Osteocyte (in vitro differentiated cells): ENCODE data around the gene ANKRA2. TPM values are rescaled to one million over a fixed set of nuclear protein-coding genes. Genes with fewer than 3 reads are reported as not detected.

Source experiments
- DNase-seq: peaks from one replicate; pipeline ENCODE4 v3.0.0; 2021; ENCODE audit warnings: mixed read lengths; ENCODE audit not compliant: unreplicated experiment; ENCODE audit errors: extremely low spot score
- H3K27ac Mint-ChIP-seq: one replicate; pipeline ENCODE4 v1.8.0; 2021; ENCODE audit warnings: mild to moderate bottlenecking, mixed read lengths; ENCODE audit not compliant: unreplicated experiment
- H3K27me3 Mint-ChIP-seq: one replicate; pipeline ENCODE4 v1.8.0; 2021; ENCODE audit warnings: mixed read lengths; ENCODE audit not compliant: unreplicated experiment
- H3K36me3 Mint-ChIP-seq: one replicate; pipeline ENCODE4 v1.8.0; 2021; ENCODE audit warnings: mixed read lengths; ENCODE audit not compliant: unreplicated experiment
- H3K4me1 Mint-ChIP-seq: one replicate; pipeline ENCODE4 v1.8.0; 2021; ENCODE audit warnings: mixed read lengths; ENCODE audit not compliant: unreplicated experiment
- H3K4me3 Mint-ChIP-seq: one replicate; pipeline ENCODE4 v1.8.0; 2021; ENCODE audit warnings: mild to moderate bottlenecking, moderate library complexity, mixed read lengths; ENCODE audit not compliant: unreplicated experiment
- H3K9me3 Mint-ChIP-seq: one replicate; pipeline ENCODE4 v1.8.0; 2021; ENCODE audit warnings: mixed read lengths; ENCODE audit not compliant: unreplicated experiment
- CTCF ChIP-seq: fragments of 200-600 bp; sonication (generic); IDR thresholded peaks from 2 replicates; pipeline ENCODE4 v1.5.0; 2021; ENCODE audit warnings: antibody characterized with exemption, mild to moderate bottlenecking, moderate library complexity
- total RNA-seq: library from RNA; stranded (reverse); gene quantifications from 2 replicates; pipeline ENCODE4 v1.2.1, GENCODE V29; 2021

Gene ANKRA2
- total RNA-seq, 1 donor from 2014 or later, result 19.7 TPM

DNA sequence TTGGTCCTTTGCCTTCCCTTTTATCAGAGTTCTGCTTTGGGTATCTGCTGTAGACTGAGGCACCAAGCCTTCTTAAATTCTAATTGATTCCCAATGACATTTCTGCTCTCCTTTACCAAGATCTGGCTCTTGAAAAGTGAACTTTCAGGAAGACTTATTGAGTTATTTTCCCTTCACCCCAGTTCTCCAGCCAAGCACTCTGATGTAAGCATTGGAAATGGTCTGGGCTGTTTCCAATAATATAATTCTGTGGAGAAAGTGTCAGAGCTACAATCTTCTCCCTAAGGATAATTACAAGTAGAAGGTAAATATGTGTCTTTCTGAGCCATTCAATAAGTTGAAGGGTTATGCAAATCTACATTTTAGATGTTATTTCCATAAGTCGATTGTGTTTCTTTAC, 36.4 kb downstream of the ANKRA2 start:
- H3K4me1 Mint-ChIP-seq, result peaks cover 4% of the 10 kb centered on the region
- DNase-seq, result no peak
- H3K4me3 Mint-ChIP-seq, result no peak overlapping the region
- H3K36me3 Mint-ChIP-seq, result no peaks in the 10 kb centered on the region
- H3K27me3 Mint-ChIP-seq, result peaks cover 38% of the 10 kb centered on the region
- no peaks in the 10 kb centered on the region for H3K9me3 Mint-ChIP-seq
- TF ChIP-seq CTCF, result no peak
- no peak overlapping the region for H3K27ac Mint-ChIP-seq

DNA sequence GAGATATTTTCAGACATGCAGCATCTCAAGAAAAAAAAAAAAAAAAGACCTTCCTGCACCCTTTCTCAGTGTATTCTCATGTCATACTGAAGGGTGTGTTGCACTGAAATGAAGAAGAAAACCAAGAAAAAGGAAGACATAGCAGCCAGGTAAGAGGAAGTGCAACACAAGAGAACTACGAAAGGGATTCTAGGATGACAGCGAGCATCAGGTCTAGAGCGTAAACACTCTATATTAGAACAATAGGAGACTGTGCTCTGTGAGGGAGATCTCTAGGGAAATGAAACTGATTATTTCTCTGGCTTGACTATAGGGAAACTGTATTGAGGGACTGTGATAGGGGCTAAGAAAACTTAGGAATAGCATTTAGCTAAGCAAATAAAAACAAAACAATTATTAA, 37.2 kb downstream of the ANKRA2 start:
- H3K36me3 Mint-ChIP-seq, result no peaks in the 10 kb centered on the region

GRCh38 chr5:73525606-73526203, 39.7 kb downstream of the ANKRA2 start:
- no peaks in the 10 kb centered on the region for H3K9me3 Mint-ChIP-seq
- no peaks in the 10 kb centered on the region for H3K36me3 Mint-ChIP-seq
- TF ChIP-seq CTCF, result no peak
- H3K27ac Mint-ChIP-seq, result no peak overlapping the region
- no peak for DNase-seq
- H3K27me3 Mint-ChIP-seq, result peaks cover 20% of the 10 kb centered on the region
- no peak overlapping the region for H3K4me3 Mint-ChIP-seq
- peaks cover 4% of the 10 kb centered on the region for H3K4me1 Mint-ChIP-seq

More for the DNA sequence above, 37.2 kb downstream of the ANKRA2 start:
- Mint-ChIP-seq H3K27ac (no peak overlapping the region), H3K9me3 (no peaks in the 10 kb centered on the region), H3K4me3 (no peak overlapping the region), H3K27me3 (peaks cover 35% of the 10 kb centered on the region), H3K4me1 (peaks cover 4% of the 10 kb centered on the region)
- no peak for TF ChIP-seq CTCF
- no peak for DNase-seq

- no peak for DNase-seq
Measured at GRCh38 chr5:73523861-73524260, 41.6 kb downstream of the ANKRA2 start.

DNA sequence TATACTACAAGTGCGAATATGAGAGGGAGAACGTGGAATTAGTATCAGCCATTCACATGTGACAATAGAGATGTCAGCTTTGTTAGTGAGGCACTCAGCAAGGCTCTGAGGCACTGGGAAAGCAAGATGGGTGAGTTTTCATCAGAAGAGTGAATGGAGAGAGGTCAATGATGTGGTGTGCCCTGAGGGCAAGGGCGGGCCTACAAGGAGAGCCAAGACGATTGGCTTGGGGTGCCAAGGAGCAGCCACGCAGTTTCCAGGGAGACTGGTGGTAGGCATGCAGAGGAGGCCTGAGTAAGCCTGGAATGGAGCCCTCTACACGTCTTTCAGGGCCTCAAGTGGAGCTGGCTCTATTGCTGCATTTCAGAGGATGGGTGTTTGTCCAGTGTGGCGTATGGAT, 42.5 kb downstream of the ANKRA2 start:
- DNase-seq, result no peak
- Mint-ChIP-seq H3K9me3 (no peaks in the 10 kb centered on the region), H3K36me3 (no peaks in the 10 kb centered on the region), H3K27me3 (peaks cover 6% of the 10 kb centered on the region), H3K4me3 (no peak overlapping the region), H3K27ac (no peak overlapping the region), H3K4me1 (peaks cover 9% of the 10 kb centered on the region)
- TF ChIP-seq CTCF, result no peak

More at GRCh38 chr5:73523861-73524260, 41.6 kb downstream of the ANKRA2 start:
- H3K27ac Mint-ChIP-seq, result no peak overlapping the region
- H3K4me3 Mint-ChIP-seq, result no peak overlapping the region
- peaks cover 10% of the 10 kb centered on the region for H3K27me3 Mint-ChIP-seq
- no peak for TF ChIP-seq CTCF
- H3K4me1 Mint-ChIP-seq, result peaks cover 9% of the 10 kb centered on the region
- no peaks in the 10 kb centered on the region for H3K9me3 Mint-ChIP-seq
- no peaks in the 10 kb centered on the region for H3K36me3 Mint-ChIP-seq
